GM18861 (cell line): ENCODE data around the gene ZSWIM9.

Experiments
- ATAC-seq: cut with Tn5 transposase; IDR thresholded peaks from one replicate; pipeline ENCODE4 v1.9.1; 2021; ENCODE audit not compliant: unreplicated experiment

Gene ZSWIM9

DNA sequence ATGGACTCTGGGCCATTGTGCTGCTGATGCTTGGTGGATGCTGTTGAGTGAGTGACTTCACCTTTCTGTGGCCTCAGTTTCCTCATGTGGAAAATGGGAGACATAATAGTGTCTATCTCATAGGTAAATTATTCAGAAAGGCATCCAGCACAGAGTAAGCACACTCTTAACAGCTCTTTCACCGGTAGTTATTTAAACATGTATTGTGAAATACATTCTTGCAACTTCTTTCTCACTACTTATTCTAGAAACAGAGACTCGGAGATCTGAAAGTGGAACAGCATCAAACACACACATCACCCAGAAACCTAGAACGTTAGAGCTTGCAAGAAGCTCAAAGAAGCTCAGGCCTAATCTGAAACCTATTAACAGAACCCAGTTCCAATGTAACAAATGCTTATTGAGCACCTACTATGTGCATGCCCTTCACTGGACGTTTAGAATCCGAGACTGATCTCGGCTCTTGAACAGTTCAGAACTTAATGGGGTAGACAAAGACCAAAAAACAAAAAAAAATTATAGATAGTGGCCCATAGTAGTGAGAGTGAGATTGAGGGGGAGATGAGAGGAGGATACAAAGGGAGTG is 4.1 kb downstream of the ZSWIM9 start:
- ATAC-seq: no peak

GRCh38 chr19:48175578-48175977 is 5.1 kb downstream of the ZSWIM9 start:
- no peak for ATAC-seq

- ATAC-seq: no peak
These were observed 5.7 kb downstream of the ZSWIM9 start for GRCh38 chr19:48176226-48176625.

GRCh38 chr19:48181505-48181904 is 11.0 kb downstream of the ZSWIM9 start:
- no peak for ATAC-seq

DNA sequence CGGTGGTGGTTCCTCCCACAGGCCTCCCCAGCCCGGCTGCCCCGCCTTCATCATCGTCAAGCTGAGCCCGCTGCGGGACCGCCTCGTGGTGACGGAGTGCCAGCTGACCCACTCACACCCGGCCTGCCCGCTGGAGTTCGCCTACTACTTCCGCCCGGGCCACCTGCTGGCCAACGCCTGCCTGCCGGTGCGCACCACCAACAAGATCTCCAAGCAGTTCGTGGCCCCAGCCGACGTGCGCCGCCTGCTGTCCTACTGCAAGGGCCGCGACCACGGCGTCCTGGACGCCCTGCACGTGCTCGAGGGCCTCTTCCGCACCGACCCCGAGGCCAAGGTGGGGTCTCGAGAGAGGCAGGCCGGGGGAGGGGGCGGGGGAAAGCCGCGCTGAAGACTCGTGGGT is 12.0 kb downstream of the ZSWIM9 start:
- ATAC-seq: no peak

DNA sequence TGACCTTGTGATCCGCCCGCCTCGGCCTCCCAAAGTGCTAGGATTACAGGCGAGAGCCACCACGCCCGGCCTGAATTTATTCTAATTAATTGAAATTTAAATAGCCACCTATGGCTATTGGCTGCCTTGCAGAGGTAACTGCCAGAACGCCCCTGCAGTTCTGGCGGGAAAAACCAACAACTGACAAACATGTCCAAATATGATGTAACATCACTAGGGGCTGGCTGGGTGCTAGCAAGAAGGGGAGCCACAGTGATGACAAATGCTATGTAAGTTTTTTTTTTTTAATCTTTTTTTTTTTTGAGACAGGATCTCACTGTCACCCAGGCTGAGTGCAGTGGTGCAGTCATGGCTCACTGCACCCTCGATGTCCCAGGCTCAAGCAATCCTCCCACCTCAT is 12.9 kb downstream of the ZSWIM9 start:
- no peak for ATAC-seq

DNA sequence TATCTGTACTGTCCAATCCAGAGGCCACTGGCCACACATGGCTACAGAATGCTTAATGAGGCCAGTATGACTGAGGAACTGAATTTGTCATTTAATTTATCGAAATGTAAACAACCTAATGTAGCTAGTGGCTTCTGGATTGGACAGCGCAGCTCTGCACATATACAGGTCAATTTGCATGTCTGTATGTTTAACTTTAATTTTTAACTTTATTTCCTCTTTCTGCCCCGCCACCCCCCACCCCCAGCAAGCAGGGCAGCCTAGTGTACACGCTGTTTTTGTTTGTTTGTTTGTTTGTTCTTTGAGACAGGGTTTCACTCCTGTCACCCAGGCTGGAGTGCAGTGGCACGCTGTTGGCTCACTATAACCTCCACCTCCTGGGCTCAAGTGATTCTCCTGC is 15.5 kb downstream of the ZSWIM9 start:
- ATAC-seq: no peak

GRCh38 chr19:48186541-48186991 is 16.1 kb downstream of the ZSWIM9 start:
- no peak for ATAC-seq

- no peak for ATAC-seq
These were observed 19.9 kb downstream of the ZSWIM9 start for GRCh38 chr19:48190288-48190884.

DNA sequence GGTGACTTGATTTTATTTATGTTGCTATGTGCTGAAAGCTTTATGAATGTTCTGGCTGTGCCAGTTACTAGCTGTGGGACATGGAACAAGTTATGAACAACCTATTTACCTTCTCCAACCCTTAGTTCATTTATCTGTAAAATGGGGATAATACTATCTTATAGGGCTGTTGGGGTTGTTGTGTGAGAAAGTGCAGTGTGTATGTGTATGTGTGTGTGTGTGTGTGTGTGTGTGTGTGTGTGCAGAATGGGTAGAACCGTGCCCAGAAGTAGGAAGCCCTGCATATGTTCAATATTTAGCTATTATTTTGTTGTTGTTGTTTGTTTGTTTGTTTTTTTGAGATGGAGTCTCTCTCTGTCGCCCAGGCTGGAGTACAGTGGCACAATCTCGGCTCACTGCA is 20.4 kb downstream of the ZSWIM9 start:
- no peak for ATAC-seq

- ATAC-seq: no peak
These were observed 22.3 kb downstream of the ZSWIM9 start for GRCh38 chr19:48192750-48193149.

- no peak for ATAC-seq
These were observed 23.8 kb downstream of the ZSWIM9 start for GRCh38 chr19:48194041-48194843.

DNA sequence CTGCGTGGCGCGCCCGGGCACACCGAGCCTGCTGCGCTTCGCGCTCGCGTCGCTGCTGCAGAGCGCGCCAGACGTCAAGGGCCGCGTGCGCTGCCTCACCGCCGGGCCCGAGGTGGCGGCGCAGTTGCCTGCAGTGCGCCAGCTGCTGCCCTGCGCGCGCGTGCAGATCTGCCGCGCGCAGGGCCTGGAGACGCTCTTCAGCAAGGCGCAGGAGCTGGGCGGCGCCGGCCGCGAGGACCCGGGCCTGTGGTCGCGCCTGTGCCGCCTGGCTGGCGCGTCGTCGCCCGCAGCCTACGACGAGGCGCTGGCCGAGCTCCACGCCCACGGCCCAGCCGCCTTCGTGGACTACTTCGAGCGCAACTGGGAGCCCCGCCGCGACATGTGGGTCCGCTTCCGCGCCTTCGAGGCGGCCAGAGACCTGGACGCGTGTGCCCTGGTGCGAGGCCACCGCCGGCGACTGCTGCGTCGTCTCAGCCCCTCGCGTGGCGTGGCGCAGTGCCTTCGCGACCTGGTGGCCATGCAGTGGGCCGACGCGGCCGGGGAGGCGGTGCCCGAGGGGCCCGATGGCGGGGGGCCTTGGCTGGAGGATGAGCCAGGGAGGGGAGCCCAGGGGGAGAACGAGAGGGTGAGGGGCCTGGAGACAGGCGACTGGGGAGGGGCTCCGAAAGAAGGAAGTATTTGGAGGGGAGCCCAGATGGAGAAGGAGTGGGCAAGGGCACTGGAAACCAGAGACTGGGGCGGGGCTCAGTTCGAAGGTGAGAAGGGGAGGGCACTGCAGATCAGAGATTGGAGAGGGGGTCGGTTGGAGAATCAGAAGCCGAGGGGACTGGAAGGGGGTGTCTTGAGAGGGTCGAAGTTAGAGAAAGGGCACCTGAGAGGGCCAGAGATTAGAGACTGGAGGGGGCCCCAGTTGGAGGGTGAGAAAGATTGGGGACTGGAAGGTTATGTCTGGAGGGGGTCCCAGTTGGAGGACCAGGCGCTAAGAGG is 24.7 kb downstream of the ZSWIM9 start:
- no peak for ATAC-seq

DNA sequence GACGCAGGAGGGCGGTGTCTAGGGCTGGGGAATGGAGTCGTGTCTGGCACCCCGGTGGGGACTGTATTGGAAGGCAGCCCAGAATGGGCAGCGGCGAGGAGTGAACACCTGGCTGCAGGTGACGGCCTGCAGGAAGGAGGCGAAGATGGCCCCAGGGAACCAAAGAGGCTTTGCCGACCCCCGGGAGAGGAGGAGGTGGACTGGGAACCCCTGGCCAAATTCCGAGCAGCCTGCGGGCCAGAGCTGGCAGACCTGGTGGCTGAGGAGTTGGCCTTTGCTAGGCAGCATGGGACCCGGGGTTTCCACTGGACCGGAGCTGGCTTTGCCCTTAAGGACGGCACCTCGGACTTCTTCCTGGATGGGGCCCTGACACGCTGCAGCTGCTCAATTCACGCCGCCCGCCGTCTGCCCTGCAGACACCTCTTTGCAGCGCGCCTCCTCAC is 25.9 kb downstream of the ZSWIM9 start:
- ATAC-seq: no peak

DNA sequence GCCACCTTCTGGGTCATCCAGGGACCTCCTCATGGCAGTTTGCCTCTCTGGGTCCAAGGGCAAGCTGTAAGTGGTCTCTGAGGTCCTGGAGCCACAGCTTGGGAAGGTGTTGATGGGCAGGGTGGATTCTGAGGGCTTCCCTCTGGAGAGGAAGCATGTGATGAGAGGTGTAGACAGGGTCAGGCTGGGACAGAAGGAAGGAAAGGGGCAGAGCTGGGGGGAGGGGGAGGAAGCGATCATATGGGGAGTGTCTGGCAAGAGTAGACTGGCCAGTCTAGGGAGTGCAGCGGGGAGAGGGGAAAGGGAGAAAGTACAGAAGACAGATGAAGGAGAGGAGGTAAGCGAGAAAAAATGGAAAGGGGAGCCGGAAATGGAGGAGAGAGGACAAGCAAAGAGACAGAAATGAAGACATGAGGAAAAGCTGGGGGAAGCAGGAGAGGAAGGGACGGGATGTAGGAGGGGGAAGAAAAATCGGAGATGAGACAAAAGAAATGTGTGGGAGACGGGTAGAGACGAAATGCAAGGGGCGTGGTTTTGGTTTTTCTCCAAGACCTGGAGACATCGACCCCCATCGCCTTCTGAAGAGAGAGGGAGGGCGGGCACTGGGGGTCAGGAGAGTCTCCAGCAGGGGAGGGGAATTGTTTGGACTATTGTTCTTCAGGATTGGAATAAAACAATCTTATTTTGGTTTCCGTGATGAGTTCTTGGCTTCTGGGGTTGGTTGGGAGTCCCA is 26.6 kb downstream of the ZSWIM9 start:
- no peak for ATAC-seq

DNA sequence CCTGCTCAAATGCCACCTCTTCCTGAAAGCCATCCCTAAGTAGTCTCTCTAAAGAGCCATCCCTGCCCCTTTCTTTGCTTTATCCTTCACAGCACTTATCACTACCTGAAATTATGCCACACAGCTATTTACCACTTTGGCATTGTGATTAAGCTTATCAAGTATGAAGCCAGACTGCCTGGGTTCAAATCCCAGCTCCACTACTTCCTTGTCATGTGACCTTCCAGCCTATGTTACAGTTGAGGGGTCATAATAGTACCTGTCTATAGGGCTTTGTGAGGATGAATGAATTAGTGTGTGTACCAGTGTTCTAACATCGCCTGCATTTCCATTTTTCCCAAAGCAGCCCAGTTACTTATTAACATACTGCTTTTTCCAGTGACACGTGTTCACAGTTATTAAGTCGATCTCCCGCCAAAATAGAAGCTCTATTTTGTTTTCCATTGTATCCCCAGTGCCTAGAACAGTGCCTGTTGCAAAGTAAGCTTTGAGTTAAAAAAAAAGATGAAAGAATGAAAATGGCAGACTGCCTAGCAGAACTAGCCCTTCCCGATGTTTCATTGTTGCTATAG is 32.8 kb downstream of the ZSWIM9 start:
- no peak for ATAC-seq

DNA sequence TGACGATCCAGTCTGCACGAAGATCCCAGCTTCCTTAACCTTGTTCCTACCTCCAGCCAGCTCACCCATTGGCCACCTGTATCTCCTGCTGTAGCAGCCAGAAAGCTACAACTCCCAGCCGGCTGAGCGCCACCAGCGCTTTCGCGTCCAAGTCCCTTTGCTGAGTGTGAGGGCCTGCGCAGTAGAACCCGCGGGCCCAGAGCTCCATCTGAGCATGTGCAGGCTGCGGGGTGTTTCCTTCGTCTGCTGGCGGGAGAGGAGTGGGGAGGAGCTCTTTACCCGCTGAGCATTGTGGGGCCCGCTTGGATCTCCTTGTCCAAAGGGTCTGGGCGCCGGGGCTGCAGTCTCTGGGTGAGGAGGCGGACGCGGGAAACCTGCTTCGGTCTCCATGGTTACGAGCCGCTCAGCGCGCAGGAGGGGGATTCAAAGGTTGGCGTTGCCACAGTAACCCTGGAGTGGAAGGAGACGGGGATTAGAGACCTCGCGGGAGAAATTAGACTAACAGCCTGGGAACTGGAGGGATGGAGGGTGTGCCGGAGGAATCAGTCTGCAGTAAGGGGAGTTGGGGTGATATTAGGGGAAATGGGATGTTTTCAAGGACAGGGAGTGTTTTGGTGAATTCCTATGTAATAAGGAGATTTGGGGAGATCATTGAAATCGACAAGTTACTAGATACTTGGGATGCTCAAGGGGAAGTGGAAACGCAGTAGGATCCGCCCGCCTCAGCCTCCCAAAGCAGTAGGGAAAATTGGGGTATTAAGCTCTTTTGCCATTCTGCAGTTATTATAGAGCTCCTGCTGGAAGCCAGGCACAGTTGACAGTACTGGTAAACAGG is 33.5 kb downstream of the ZSWIM9 start:
- ATAC-seq: peak; percentile 75

DNA sequence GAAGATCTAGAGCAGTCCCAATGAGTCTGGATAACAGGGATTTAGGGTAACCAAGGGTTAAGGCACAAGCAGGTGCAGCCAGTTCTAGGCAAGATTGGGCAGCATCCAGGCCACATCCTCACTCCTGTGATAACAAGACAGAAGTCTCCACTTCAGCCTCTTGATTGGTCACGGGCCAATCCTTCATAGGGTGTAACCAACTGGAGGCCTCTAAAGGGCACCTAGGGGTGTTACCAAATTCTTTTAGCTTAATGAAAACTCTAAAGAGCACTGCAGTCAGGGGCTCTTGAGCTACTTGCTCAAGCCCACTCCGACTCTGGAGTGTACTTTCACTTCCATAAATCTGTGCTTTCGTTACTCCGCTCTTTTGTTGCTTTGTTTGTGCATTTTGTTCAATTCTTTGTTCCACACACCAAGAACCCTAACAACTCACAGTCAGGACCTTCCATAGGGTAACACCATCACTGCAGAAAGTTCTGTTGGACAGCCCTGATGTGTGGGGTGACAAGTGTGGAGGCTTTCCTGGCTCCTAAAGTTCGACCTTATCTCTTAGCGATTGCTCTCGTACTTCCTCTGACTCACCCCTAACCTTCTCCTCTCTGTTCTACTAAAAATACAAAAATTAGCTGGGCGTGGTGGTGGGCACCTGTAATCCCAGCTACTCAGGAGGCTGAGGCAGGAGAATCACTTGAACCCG is 36.1 kb downstream of the ZSWIM9 start:
- ATAC-seq: no peak

DNA sequence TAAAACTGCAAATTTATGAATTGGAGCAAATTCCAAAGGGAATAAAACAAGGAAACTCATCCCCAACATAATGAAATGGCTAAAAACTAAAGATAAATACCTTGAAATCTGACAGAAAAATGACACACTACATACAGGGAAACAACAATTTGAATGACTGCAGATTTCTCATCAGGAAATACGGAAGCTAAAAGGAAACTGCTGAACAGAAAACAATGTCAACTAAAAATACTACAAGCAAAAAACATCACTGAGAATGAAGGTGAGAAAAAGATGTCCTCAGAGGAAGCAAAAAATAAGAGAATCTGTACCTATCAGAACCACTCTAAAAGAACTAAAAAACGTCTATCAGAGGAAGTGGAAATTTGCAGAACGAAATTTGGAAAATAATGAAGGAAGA is 39.5 kb downstream of the ZSWIM9 start:
- no peak for ATAC-seq
